ENCODE data around the gene PRM3.

PRM3 gene

GRCh38 chr16:11242658-11243057 is 30.8 kb downstream of the PRM3 start:
- DNase-seq, result peak; percentile 83

DNA sequence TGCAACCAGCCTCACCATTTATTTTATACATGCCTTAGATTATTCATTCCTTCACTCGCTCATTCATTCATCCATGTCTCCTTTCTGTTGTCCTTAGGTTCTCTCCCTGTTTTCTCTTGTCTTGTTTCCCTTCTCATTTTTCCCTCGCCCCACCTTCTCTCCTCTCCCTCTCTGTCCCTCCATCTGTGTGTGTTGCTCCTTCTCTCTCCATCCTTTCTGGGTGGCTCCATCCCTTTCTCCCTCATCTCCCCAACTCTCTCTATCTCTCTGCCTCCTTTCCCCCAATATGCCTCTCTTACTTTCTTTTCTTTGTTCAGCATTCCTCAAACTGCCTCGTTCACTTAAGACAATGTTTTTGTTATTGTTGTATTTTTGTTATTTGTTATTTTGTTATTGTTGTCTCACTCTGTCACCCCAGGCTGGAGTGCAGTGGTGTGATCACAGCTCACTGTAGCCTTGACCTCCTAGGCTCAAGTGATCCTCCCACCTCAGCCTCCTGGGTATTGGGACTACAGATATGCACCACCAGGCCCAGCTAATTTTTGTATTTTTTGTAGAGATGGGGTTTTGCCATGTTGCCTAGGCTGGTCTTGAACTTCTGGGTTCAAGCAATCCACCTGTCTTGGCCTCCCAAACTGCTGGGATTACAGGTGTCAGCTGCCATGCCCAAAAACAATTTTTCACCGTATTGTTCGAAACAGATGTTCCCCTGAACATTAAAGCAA is 31.8 kb downstream of the PRM3 start:
- no peak for DNase-seq

- DNase-seq, result peak; percentile 60
Measured at GRCh38 chr16:11240636-11241473, 32.6 kb downstream of the PRM3 start.

- DNase-seq, result no peak
Measured at GRCh38 chr16:11239644-11240632, 33.5 kb downstream of the PRM3 start.

- DNase-seq, result no peak
Measured at GRCh38 chr16:11238272-11239202, 34.9 kb downstream of the PRM3 start.

- DNase-seq, result peak; percentile 85
Measured at GRCh38 chr16:11236461-11237254, 36.8 kb downstream of the PRM3 start.

- DNase-seq, result no peak
Measured at GRCh38 chr16:11235703-11235991, 37.8 kb downstream of the PRM3 start.

GRCh38 chr16:11234884-11235702 is 38.3 kb downstream of the PRM3 start:
- DNase-seq, result no peak

- no peak for DNase-seq
Measured at GRCh38 chr16:11233727-11234376, 39.6 kb downstream of the PRM3 start.

GRCh38 chr16:11232852-11233726 is 40.3 kb downstream of the PRM3 start:
- DNase-seq, result no peak

GRCh38 chr16:11232302-11232851 is 41.1 kb downstream of the PRM3 start:
- DNase-seq, result no peak

- no peak for DNase-seq
Measured at GRCh38 chr16:11231367-11231970, 42.0 kb downstream of the PRM3 start.

GRCh38 chr16:11229906-11230305 is 43.5 kb downstream of the PRM3 start:
- DNase-seq, result no peak

- DNase-seq, result no peak
Measured at GRCh38 chr16:11229432-11229831, 44.0 kb downstream of the PRM3 start.

GRCh38 chr16:11225677-11226549 is 47.5 kb downstream of the PRM3 start:
- no peak for DNase-seq

- no peak for DNase-seq
Measured at GRCh38 chr16:11224894-11225676, 48.3 kb downstream of the PRM3 start.

Measured in NCI-H2171 treated with DMSO at 0.1 percent for 48 hours (cell line).